ENCODE measurements around the gene IL18R1. TPM values are rescaled to one million over a fixed set of nuclear protein-coding genes. Genes with fewer than 3 reads are reported as not detected.
A peak's percentile ranks its signal among the peaks of the same experiment; 100 is the strongest.

Gene IL18R1
- total and polyA plus RNA-seq, 5 experiments from 2014 or later: 0.39 to 6.9 (median 1.9) TPM

- H3K4me3 Mint-ChIP-seq: no peak overlapping the region
- no peaks in the 10 kb centered on the region for H3K4me1 Mint-ChIP-seq
- H3K9me3 Mint-ChIP-seq: peaks cover 0 to under 1% (median 0%) of the 10 kb centered on the region in 9 donors
- H3K27ac Mint-ChIP-seq: no peak overlapping the region
- POLR2A ChIA-PET: no interaction called here
- DNase-seq: no peak
- ATAC-seq: no peak
- H3K27me3 Mint-ChIP-seq: peaks cover 0 to 6% (median 0%) of the 10 kb centered on the region in 5 donors
- no peaks in the 10 kb centered on the region for H3K36me3 Mint-ChIP-seq
Measured at GRCh38 chr2:102334486-102334885, 21.1 kb upstream of the IL18R1 start.

GRCh38 chr2:102335871-102336366 is 19.7 kb upstream of the IL18R1 start:
- H3K36me3 Mint-ChIP-seq: no peaks in the 10 kb centered on the region
- DNase-seq: no peak
- no peaks in the 10 kb centered on the region for H3K4me1 Mint-ChIP-seq
- no peak overlapping the region for H3K27ac Mint-ChIP-seq
- ATAC-seq: no peak
- POLR2A ChIA-PET: no interaction called here
- H3K27me3 Mint-ChIP-seq: peaks cover 0 to 6% (median 0%) of the 10 kb centered on the region in 5 donors
- no peak overlapping the region for H3K4me3 Mint-ChIP-seq
- no peaks in the 10 kb centered on the region for H3K9me3 Mint-ChIP-seq

- DNase-seq: no peak
- H3K27ac Mint-ChIP-seq: no peak overlapping the region
- no peaks in the 10 kb centered on the region for H3K4me1 Mint-ChIP-seq
- H3K27me3 Mint-ChIP-seq: peaks cover 0 to 6% (median 0%) of the 10 kb centered on the region in 5 donors
- no peaks in the 10 kb centered on the region for H3K9me3 Mint-ChIP-seq
- POLR2A ChIA-PET: no interaction called here
- ATAC-seq: no peak
- H3K36me3 Mint-ChIP-seq: no peaks in the 10 kb centered on the region
- no peak overlapping the region for H3K4me3 Mint-ChIP-seq
Measured at GRCh38 chr2:102336502-102336945, 19.1 kb upstream of the IL18R1 start.

GRCh38 chr2:102337012-102337411 is 18.6 kb upstream of the IL18R1 start:
- DNase-seq: no peak
- POLR2A ChIA-PET: no interaction called here
- Mint-ChIP-seq H3K27me3 (peaks cover 0 to 5% (median 0%) of the 10 kb centered on the region in 5 donors), H3K4me1 (no peaks in the 10 kb centered on the region), H3K36me3 (no peaks in the 10 kb centered on the region), H3K4me3 (no peak overlapping the region), H3K27ac (no peak overlapping the region), H3K9me3 (no peaks in the 10 kb centered on the region)
- ATAC-seq: no peak

- Mint-ChIP-seq H3K4me3 (no peak overlapping the region), H3K4me1 (no peaks in the 10 kb centered on the region), H3K36me3 (no peaks in the 10 kb centered on the region), H3K27ac (no peak overlapping the region), H3K9me3 (no peaks in the 10 kb centered on the region), H3K27me3 (peaks cover 0 to under 1% (median 0%) of the 10 kb centered on the region in 5 donors)
- ATAC-seq (no peak), DNase-seq (no peak)
- POLR2A ChIA-PET: no interaction called here
Measured at GRCh38 chr2:102337481-102338386, 17.9 kb upstream of the IL18R1 start.

GRCh38 chr2:102340778-102341177 is 14.8 kb upstream of the IL18R1 start:
- POLR2A ChIA-PET: no interaction called here
- DNase-seq (no peak), ATAC-seq (no peak)
- no peaks in the 10 kb centered on the region for H3K27me3 Mint-ChIP-seq
- H3K27ac Mint-ChIP-seq: no peak overlapping the region
- no peaks in the 10 kb centered on the region for H3K9me3 Mint-ChIP-seq
- no peaks in the 10 kb centered on the region for H3K36me3 Mint-ChIP-seq
- H3K4me3 Mint-ChIP-seq: no peak overlapping the region
- no peaks in the 10 kb centered on the region for H3K4me1 Mint-ChIP-seq

- no peak overlapping the region for H3K4me3 Mint-ChIP-seq
- H3K4me1 Mint-ChIP-seq: peaks cover 0 to 2% (median 0%) of the 10 kb centered on the region in 4 donors
- POLR2A ChIA-PET: no interaction called here
- no peak for DNase-seq
- no peak for ATAC-seq
- H3K27ac Mint-ChIP-seq: no peak overlapping the region
- no peaks in the 10 kb centered on the region for H3K36me3 Mint-ChIP-seq
- H3K9me3 Mint-ChIP-seq: no peaks in the 10 kb centered on the region
- H3K27me3 Mint-ChIP-seq: peaks cover 0 to 3% (median 2%) of the 10 kb centered on the region in 5 donors
Measured at GRCh38 chr2:102342888-102343287, 12.7 kb upstream of the IL18R1 start.

- POLR2A ChIA-PET: no interaction called here
- Mint-ChIP-seq H3K36me3 (no peaks in the 10 kb centered on the region), H3K27me3 (peaks cover 0 to 3% (median 2%) of the 10 kb centered on the region in 5 donors), H3K9me3 (no peaks in the 10 kb centered on the region), H3K4me1 (peaks cover 0 to 2% (median 0%) of the 10 kb centered on the region in 4 donors), H3K27ac (no peak overlapping the region), H3K4me3 (no peak overlapping the region)
- ATAC-seq: no peak
- DNase-seq: no peak
Measured at GRCh38 chr2:102344397-102344796, 11.2 kb upstream of the IL18R1 start.

- peaks cover 0 to 2% (median 0%) of the 10 kb centered on the region in 4 donors for H3K4me1 Mint-ChIP-seq
- H3K4me3 Mint-ChIP-seq: no peak overlapping the region
- POLR2A ChIA-PET: no interaction called here
- no peaks in the 10 kb centered on the region for H3K9me3 Mint-ChIP-seq
- peaks cover 0 to 3% (median 2%) of the 10 kb centered on the region in 5 donors for H3K27me3 Mint-ChIP-seq
- H3K27ac Mint-ChIP-seq: no peak overlapping the region
- ATAC-seq (no peak), DNase-seq (no peak)
- no peaks in the 10 kb centered on the region for H3K36me3 Mint-ChIP-seq
Measured at GRCh38 chr2:102345329-102345920, 10.2 kb upstream of the IL18R1 start.

- Mint-ChIP-seq H3K27ac (no peak overlapping the region), H3K36me3 (no peaks in the 10 kb centered on the region), H3K4me1 (peaks cover 0 to 2% (median 0%) of the 10 kb centered on the region in 4 donors), H3K27me3 (peaks cover 0 to 3% (median 2%) of the 10 kb centered on the region in 5 donors), H3K9me3 (no peaks in the 10 kb centered on the region), H3K4me3 (no peak overlapping the region)
- POLR2A ChIA-PET: no interaction called here
- DNase-seq (no peak), ATAC-seq (no peak)
Measured at GRCh38 chr2:102346381-102347130, 9.0 kb upstream of the IL18R1 start.

- H3K4me3 Mint-ChIP-seq: no peak overlapping the region
- H3K9me3 Mint-ChIP-seq: no peaks in the 10 kb centered on the region
- POLR2A ChIA-PET: no interaction called here
- H3K27me3 Mint-ChIP-seq: peaks cover 0 to 3% (median 2%) of the 10 kb centered on the region in 5 donors
- peak overlapping the region in 1 of 10 donors; percentile 85 for H3K27ac Mint-ChIP-seq
- ATAC-seq (no peak), DNase-seq (no peak)
- H3K36me3 Mint-ChIP-seq: no peaks in the 10 kb centered on the region
- peaks cover 0 to 3% (median 2%) of the 10 kb centered on the region in 4 donors for H3K4me1 Mint-ChIP-seq
Measured at GRCh38 chr2:102350137-102350793, 5.3 kb upstream of the IL18R1 start.

- Mint-ChIP-seq H3K9me3 (no peaks in the 10 kb centered on the region), H3K27ac (peak overlapping the region; percentile 79 to 99 (median 92)), H3K36me3 (no peaks in the 10 kb centered on the region), H3K4me3 (peak overlapping the region; percentile 91 to 100 (median 96)), H3K4me1 (peaks cover 8 to 48% (median 19%) of the 10 kb centered on the region in 4 donors), H3K27me3 (no peaks in the 10 kb centered on the region)
- DNase-seq (no peak), ATAC-seq (peak in 1 of 2 donors; percentile 29)
- POLR2A ChIA-PET: interaction anchor here (0.8 kb wide), 1 partner anchor 63 kb away, joined by 3 read pairs; no protein-coding TSS in a partner anchor
Measured at GRCh38 chr2:102356381-102356712, 751 bp downstream of the IL18R1 start.
